ENCODE measurements around the gene DUSP5.

- no peak for TF ChIP-seq CTCF (IDR thresholded peaks at IDR 0.05)
- TF ChIP-seq EP300 (IDR thresholded peaks at IDR 0.05) = no peak
- TF ChIP-seq POLR2A (IDR thresholded peaks at IDR 0.05) = no peak
Measured at GRCh38 chr10:110546077-110546476, 48.4 kb downstream of the DUSP5 start.
